ENCODE data around the gene JPT2. TPM values are rescaled to one million over a fixed set of nuclear protein-coding genes. Genes with fewer than 3 reads are reported as not detected.

The JPT2 gene
- total RNA-seq, 1 experiment from 2014 or later: 131 TPM

GRCh38 chr16:1656808-1657617, 21.1 kb upstream of the JPT2 start:
- POLR2A ChIA-PET: no interaction called here

GRCh38 chr16:1657841-1658240, 20.2 kb upstream of the JPT2 start:
- peak overlapping the region; percentile 69 for H3K27ac Mint-ChIP-seq (ENCODE audit: low read depth, unreplicated experiment)
- intact Hi-C loops (cut with micrococcal nuclease): no loop called here
- CTCF ChIA-PET: no interaction called here
- BruUV-seq (replicated peaks): no TSS peak
- peaks cover 4% of the 10 kb centered on the region for H3K4me1 Mint-ChIP-seq (ENCODE audit: insufficient read depth, unreplicated experiment)
- H3K36me3 Mint-ChIP-seq (ENCODE audit: insufficient read depth, unreplicated experiment): peaks cover 84% of the 10 kb centered on the region
- H3K9me3 Mint-ChIP-seq (ENCODE audit: unreplicated experiment): no peaks in the 10 kb centered on the region
- H3K4me3 Mint-ChIP-seq (ENCODE audit: unreplicated experiment): no peak overlapping the region
- POLR2A ChIA-PET: no interaction called here
- H3K27me3 Mint-ChIP-seq (ENCODE audit: insufficient read depth, unreplicated experiment): no peaks in the 10 kb centered on the region
- no peak for DNase-seq (ENCODE audit: unreplicated experiment)
- no peak for TF ChIP-seq CTCF (IDR thresholded peaks at IDR 0.05; ENCODE audit: unreplicated experiment)

More at GRCh38 chr16:1656808-1657617, 21.1 kb upstream of the JPT2 start:
- Mint-ChIP-seq H3K4me1 (ENCODE audit: insufficient read depth, unreplicated experiment) (peaks cover 4% of the 10 kb centered on the region), H3K4me3 (ENCODE audit: unreplicated experiment) (no peak overlapping the region), H3K27ac (ENCODE audit: low read depth, unreplicated experiment) (no peak overlapping the region), H3K36me3 (ENCODE audit: insufficient read depth, unreplicated experiment) (peaks cover 84% of the 10 kb centered on the region), H3K9me3 (ENCODE audit: unreplicated experiment) (no peaks in the 10 kb centered on the region), H3K27me3 (ENCODE audit: insufficient read depth, unreplicated experiment) (no peaks in the 10 kb centered on the region)
- intact Hi-C loops (cut with micrococcal nuclease): no loop called here
- TF ChIP-seq CTCF (IDR thresholded peaks at IDR 0.05; ENCODE audit: unreplicated experiment): no peak
- no TSS peak for BruUV-seq (replicated peaks)
- no peak for DNase-seq (ENCODE audit: unreplicated experiment)
- CTCF ChIA-PET: no interaction called here

- TF ChIP-seq CTCF (IDR thresholded peaks at IDR 0.05; ENCODE audit: unreplicated experiment): no peak
- H3K27me3 Mint-ChIP-seq (ENCODE audit: insufficient read depth, unreplicated experiment): no peaks in the 10 kb centered on the region
- DNase-seq (ENCODE audit: unreplicated experiment): no peak
- H3K36me3 Mint-ChIP-seq (ENCODE audit: insufficient read depth, unreplicated experiment): peaks cover 84% of the 10 kb centered on the region
- H3K4me1 Mint-ChIP-seq (ENCODE audit: insufficient read depth, unreplicated experiment): peaks cover 4% of the 10 kb centered on the region
- BruUV-seq (replicated peaks): no TSS peak
- intact Hi-C loops (cut with micrococcal nuclease): no loop called here
- H3K4me3 Mint-ChIP-seq (ENCODE audit: unreplicated experiment): no peak overlapping the region
- no peaks in the 10 kb centered on the region for H3K9me3 Mint-ChIP-seq (ENCODE audit: unreplicated experiment)
- ChIA-PET POLR2A (no interaction called here), CTCF (no interaction called here)
- no peak overlapping the region for H3K27ac Mint-ChIP-seq (ENCODE audit: low read depth, unreplicated experiment)
These were observed 19.0 kb upstream of the JPT2 start for GRCh38 chr16:1659031-1659430.

- H3K4me1 Mint-ChIP-seq (ENCODE audit: insufficient read depth, unreplicated experiment): no peaks in the 10 kb centered on the region
- no peak for TF ChIP-seq CTCF (IDR thresholded peaks at IDR 0.05; ENCODE audit: unreplicated experiment)
- ChIA-PET POLR2A (no interaction called here), CTCF (interaction anchor here (1.2 kb wide), 1 partner anchor 44 kb away, joined by 4 read pairs; the partner anchor contains the start of gene MAPK8IP3)
- no peaks in the 10 kb centered on the region for H3K27me3 Mint-ChIP-seq (ENCODE audit: insufficient read depth, unreplicated experiment)
- no TSS peak for BruUV-seq (replicated peaks)
- no peak for DNase-seq (ENCODE audit: unreplicated experiment)
- H3K27ac Mint-ChIP-seq (ENCODE audit: low read depth, unreplicated experiment): no peak overlapping the region
- H3K4me3 Mint-ChIP-seq (ENCODE audit: unreplicated experiment): no peak overlapping the region
- intact Hi-C loops (cut with micrococcal nuclease): no loop called here
- H3K9me3 Mint-ChIP-seq (ENCODE audit: unreplicated experiment): no peaks in the 10 kb centered on the region
- H3K36me3 Mint-ChIP-seq (ENCODE audit: insufficient read depth, unreplicated experiment): peaks cover 90% of the 10 kb centered on the region
These were observed 16.3 kb upstream of the JPT2 start for GRCh38 chr16:1661826-1662225.
